ENCODE measurements around the gene TRIM47. TPM values are rescaled to one million over a fixed set of nuclear protein-coding genes. Genes with fewer than 3 reads are reported as not detected.
"Not testable (repeated sequence)": the region's sequence is repeated elsewhere in the genome, so short reads cannot be mapped to it uniquely, and the experiment has no call there.

Gene TRIM47
- total and polyA plus RNA-seq, 2 of the 13 experiments (the other 11 are each of a cell fraction or from before 2014, with no cell fraction given), result 33.5 to 82.0 TPM

DNA sequence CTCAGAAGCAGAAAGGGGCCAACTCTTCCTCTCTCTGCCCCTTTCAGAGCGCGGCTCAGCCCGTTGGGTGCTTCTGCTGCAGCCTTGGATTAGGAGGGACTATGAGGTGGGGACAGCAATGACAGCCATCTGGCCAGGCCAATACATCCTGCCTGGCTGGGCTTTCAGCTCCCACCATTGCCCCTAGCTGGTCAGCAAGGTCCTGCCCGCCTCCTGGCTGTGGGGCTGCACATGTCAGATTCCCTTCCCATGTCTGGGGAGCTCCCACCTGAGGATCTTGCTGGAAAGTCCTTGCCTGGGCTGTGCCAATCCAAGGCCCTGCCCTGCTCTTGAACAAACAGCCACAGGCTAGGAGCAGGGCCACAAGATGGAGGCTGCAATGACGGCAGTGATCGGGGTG lies 10.1 kb upstream of the TRIM47 start (continued):
- TF ChIP-seq, protein P1, sequence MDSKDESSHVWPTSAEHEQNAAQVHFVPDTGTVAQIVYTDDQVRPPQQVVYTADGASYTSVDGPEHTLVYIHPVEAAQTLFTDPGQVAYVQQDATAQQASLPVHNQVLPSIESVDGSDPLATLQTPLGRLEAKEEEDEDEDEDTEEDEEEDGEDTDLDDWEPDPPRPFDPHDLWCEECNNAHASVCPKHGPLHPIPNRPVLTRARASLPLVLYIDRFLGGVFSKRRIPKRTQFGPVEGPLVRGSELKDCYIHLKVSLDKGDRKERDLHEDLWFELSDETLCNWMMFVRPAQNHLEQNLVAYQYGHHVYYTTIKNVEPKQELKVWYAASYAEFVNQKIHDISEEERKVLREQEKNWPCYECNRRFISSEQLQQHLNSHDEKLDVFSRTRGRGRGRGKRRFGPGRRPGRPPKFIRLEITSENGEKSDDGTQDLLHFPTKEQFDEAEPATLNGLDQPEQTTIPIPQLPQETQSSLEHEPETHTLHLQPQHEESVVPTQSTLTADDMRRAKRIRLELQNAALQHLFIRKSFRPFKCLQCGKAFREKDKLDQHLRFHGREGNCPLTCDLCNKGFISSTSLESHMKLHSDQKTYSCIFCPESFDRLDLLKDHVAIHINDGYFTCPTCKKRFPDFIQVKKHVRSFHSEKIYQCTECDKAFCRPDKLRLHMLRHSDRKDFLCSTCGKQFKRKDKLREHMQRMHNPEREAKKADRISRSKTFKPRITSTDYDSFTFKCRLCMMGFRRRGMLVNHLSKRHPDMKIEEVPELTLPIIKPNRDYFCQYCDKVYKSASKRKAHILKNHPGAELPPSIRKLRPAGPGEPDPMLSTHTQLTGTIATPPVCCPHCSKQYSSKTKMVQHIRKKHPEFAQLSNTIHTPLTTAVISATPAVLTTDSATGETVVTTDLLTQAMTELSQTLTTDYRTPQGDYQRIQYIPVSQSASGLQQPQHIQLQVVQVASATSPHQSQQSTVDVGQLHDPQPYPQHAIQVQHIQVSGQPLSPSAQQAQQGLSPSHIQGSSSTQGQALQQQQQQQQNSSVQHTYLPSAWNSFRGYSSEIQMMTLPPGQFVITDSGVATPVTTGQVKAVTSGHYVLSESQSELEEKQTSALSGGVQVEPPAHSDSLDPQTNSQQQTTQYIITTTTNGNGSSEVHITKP (CRISPR knock-in tag; IDR thresholded peaks at IDR 0.05; ENCODE audit: low read depth), result no peak
- TF ChIP-seq ZNF629 (CRISPR knock-in tag; conservative IDR thresholded peaks at IDR 0.05) (no peak), ZFP41 (CRISPR knock-in tag; IDR thresholded peaks at IDR 0.05; ENCODE audit: borderline replicate concordance) (no peak), CCDC6 (CRISPR knock-in tag; IDR thresholded peaks at IDR 0.05) (no peak), AHR (CRISPR knock-in tag; IDR thresholded peaks at IDR 0.05) (peak; percentile 27; the same call in 1 of the 2 replicates), RXRA (CRISPR knock-in tag; IDR thresholded peaks at IDR 0.05) (no peak; the same call in 1 of the 2 replicates)
- TF ChIP-seq, protein P2, sequence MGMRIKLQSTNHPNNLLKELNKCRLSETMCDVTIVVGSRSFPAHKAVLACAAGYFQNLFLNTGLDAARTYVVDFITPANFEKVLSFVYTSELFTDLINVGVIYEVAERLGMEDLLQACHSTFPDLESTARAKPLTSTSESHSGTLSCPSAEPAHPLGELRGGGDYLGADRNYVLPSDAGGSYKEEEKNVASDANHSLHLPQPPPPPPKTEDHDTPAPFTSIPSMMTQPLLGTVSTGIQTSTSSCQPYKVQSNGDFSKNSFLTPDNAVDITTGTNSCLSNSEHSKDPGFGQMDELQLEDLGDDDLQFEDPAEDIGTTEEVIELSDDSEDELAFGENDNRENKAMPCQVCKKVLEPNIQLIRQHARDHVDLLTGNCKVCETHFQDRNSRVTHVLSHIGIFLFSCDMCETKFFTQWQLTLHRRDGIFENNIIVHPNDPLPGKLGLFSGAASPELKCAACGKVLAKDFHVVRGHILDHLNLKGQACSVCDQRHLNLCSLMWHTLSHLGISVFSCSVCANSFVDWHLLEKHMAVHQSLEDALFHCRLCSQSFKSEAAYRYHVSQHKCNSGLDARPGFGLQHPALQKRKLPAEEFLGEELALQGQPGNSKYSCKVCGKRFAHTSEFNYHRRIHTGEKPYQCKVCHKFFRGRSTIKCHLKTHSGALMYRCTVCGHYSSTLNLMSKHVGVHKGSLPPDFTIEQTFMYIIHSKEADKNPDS (CRISPR knock-in tag; IDR thresholded peaks at IDR 0.05), result no peak
- TF ChIP-seq, protein P3, sequence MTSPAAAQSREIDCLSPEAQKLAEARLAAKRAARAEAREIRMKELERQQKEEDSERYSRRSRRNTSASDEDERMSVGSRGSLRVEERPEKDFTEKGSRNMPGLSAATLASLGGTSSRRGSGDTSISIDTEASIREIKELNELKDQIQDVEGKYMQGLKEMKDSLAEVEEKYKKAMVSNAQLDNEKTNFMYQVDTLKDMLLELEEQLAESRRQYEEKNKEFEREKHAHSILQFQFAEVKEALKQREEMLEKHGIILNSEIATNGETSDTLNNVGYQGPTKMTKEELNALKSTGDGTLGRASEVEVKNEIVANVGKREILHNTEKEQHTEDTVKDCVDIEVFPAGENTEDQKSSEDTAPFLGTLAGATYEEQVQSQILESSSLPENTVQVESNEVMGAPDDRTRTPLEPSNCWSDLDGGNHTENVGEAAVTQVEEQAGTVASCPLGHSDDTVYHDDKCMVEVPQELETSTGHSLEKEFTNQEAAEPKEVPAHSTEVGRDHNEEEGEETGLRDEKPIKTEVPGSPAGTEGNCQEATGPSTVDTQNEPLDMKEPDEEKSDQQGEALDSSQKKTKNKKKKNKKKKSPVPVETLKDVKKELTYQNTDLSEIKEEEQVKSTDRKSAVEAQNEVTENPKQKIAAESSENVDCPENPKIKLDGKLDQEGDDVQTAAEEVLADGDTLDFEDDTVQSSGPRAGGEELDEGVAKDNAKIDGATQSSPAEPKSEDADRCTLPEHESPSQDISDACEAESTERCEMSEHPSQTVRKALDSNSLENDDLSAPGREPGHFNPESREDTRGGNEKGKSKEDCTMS (CRISPR knock-in tag; conservative IDR thresholded peaks at IDR 0.05), result no peak

DNA sequence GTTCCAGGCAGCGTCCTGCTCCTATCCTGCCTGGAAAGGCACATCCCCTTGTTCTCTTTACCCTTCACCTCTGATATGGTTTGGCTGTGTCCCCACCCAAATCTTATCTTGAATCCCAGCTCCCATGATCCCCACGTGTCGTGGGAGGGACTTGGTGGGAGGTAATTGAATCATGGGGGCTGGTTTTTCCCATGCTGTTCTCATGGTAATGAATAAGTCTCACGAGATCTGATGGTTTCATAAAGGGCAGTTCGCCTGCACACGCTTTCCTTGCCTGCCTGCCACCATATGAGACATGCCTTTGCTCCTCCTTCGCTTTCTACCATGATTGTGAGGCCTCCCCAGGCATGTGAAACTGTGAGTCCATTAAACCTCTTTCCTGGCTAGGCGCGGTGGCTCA lies 7.5 kb upstream of the TRIM47 start:
- 77% methylated on average over 9 of the region's 9 CpGs for WGBS (ENCODE audit: low lambda C conversion rate)
- H3K9me3 ChIP-seq (ENCODE audit: low read length); CTCF ChIA-PET (ENCODE audit: low intra/inter-chr PET ratio, low total read pairs); H3K4me1 ChIP-seq (ENCODE audit: insufficient read depth, low read length); H3K9ac ChIP-seq (ENCODE audit: insufficient read depth, low read depth, low read length); H3K27me3 ChIP-seq (ENCODE audit: control insufficient read depth in 1 of 2, insufficient read depth in 2 of 2, low read length in 2 of 2); H3K79me2 ChIP-seq (ENCODE audit: insufficient read depth, low read length); DNase-seq (ENCODE audit: low spot score); ATAC-seq; H3K36me3 ChIP-seq (replicated peaks in 1 of 2; ENCODE audit: control insufficient read depth in 1 of 2, insufficient read depth in 2 of 2, low read length in 2 of 2); FAIRE-seq; H2AFZ ChIP-seq (ENCODE audit: low read length); H4K20me1 ChIP-seq (ENCODE audit: insufficient read depth, low read length); BruUV-seq (replicated peaks); H3K4me3 ChIP-seq (replicated peaks in 1 of 3; ENCODE audit: insufficient read depth in 1 of 3, low read depth in 2 of 3, low read length in 3 of 3); in situ Hi-C loops (cut with HindIII; ENCODE audit: extremely low pct_ligation_motif_present, low pct_unique_long_range_greater_than_20kb); H3K4me2 ChIP-seq (ENCODE audit: low read depth, low read length); H3K27ac ChIP-seq (ENCODE audit: extremely low read length, insufficient read depth, low read length); intact Hi-C loops (cut with micrococcal nuclease; ENCODE audit: unreplicated experiment): not testable (repeated sequence)
- POLR2A ChIA-PET, result interaction anchor here (0.6 to 12.9 kb wide), 4 partner anchors 6 to 469 kb away, joined by 3 to 423 read pairs (median 214); partner anchors contain the start of genes TRIM47 and TRIM65

Data from HepG2 (cell line).